Measurements from ENCODE around the gene F13A1.

DNA sequence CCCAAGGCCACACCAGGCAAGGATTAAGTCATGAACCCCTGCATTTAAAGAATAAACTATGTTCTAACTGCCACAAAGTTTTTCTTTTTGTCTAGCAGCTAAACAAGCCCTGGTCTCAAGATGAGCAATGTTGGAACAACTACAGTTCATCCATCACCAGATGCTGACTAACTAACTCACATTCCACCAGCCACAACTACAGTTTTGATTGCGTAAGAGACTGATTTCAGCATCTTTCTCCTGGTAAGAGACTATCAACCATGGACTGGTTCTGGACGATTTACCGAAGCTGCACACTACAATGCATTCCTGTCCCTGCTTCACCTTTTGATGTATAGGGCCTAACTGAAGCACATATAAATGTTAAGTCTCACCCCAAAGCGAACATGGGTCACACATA is 43.0 kb downstream of the F13A1 start:
- no peak for TF ChIP-seq POLR2A (IDR thresholded peaks at IDR 0.05)
- TF ChIP-seq, protein P1, sequence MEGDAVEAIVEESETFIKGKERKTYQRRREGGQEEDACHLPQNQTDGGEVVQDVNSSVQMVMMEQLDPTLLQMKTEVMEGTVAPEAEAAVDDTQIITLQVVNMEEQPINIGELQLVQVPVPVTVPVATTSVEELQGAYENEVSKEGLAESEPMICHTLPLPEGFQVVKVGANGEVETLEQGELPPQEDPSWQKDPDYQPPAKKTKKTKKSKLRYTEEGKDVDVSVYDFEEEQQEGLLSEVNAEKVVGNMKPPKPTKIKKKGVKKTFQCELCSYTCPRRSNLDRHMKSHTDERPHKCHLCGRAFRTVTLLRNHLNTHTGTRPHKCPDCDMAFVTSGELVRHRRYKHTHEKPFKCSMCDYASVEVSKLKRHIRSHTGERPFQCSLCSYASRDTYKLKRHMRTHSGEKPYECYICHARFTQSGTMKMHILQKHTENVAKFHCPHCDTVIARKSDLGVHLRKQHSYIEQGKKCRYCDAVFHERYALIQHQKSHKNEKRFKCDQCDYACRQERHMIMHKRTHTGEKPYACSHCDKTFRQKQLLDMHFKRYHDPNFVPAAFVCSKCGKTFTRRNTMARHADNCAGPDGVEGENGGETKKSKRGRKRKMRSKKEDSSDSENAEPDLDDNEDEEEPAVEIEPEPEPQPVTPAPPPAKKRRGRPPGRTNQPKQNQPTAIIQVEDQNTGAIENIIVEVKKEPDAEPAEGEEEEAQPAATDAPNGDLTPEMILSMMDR (IDR thresholded peaks at IDR 0.05), result no peak
